Dermis blood vessel endothelial cell (primary cell): ENCODE results near the gene GULP1. TPM values are rescaled to one million over a fixed set of nuclear protein-coding genes. Genes with fewer than 3 reads are reported as not detected.
A peak's percentile ranks its signal among the peaks of the same experiment; 100 is the strongest.

ENCODE experiments used
- DNase-seq: peaks from one replicate; pipeline ENCODE4 v3.0.0; 2010
- total RNA-seq: library from RNA; depleted of rRNA; stranded (reverse); fragments of >200 nt; gene quantifications from 2 replicates; pipeline ENCODE4 v1.2.3, GENCODE V29; 2014

The GULP1 gene
- total RNA-seq, 1 donor from 2014 or later = 15.7 TPM

- DNase-seq = peak; percentile 73
These were observed 89.9 kb downstream of the GULP1 start for GRCh38 chr2:188381614-188382013.

DNA sequence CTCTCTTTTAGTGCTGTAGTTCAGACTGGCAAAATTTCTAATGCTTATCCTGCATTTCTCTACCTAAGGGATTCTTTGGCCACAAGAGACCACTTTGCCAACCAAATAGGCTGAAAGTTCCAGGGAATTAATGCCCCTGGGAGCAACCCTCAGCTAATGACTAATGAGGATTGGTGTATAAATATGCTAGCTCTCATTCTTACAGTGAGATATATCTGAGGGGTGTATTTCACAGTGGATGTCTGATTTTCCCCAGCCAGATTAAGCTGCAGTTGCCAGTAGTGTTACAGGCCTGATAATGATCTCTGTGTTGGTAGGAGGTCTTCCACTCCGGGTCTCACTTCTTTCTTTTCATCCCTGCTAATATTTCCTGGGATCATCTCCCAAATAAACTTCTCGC, 90.4 kb downstream of the GULP1 start:
- peak; percentile 34 for DNase-seq

- peak; percentile 28 for DNase-seq
These were observed 91.5 kb downstream of the GULP1 start for GRCh38 chr2:188383158-188383557.

GRCh38 chr2:188385857-188386256, 94.2 kb downstream of the GULP1 start:
- no peak for DNase-seq

GRCh38 chr2:188388831-188389230, 97.2 kb downstream of the GULP1 start:
- DNase-seq = no peak

GRCh38 chr2:188391354-188391753, 99.7 kb downstream of the GULP1 start:
- DNase-seq = no peak

GRCh38 chr2:188394931-188395472, 103.3 kb downstream of the GULP1 start:
- DNase-seq = no peak

- no peak for DNase-seq
These were observed 104.4 kb downstream of the GULP1 start for GRCh38 chr2:188395903-188396689.

- peak; percentile 20 for DNase-seq
These were observed 107.5 kb downstream of the GULP1 start for GRCh38 chr2:188399159-188399558.

GRCh38 chr2:188403676-188404075, 112.0 kb downstream of the GULP1 start:
- no peak for DNase-seq

DNA sequence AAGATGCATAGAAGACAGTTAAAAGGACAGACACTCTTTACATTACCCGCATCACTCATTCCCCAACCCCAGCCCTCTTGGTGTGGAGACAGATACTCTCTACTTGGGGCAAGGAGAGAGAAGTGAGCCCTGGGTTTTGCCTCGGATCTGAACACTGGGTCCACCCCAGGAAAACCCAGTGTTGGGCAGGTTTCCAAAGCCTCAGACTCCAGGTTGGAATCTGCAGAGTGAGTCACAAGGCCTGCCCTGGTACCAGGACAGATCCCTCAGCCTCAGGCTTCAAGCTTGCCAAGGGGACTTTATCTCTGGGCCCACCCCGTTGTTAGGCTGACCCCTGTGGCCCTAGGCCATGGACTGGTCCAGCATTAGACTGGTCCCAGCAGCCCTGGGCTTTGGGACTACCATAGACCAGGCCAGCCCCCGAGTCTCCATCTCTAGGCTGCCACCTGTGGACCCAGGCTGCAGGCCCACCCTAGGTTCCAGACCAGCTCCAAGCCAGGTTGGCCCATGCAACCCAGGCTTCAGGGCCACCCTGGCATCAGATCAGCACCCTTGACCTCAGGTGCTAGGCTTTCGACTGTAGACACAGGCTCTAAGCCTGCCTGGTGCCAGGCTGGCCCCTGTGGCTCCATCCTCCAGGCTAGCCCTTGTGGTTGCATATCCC, 112.8 kb downstream of the GULP1 start:
- DNase-seq = no peak

GRCh38 chr2:188406414-188406813, 114.7 kb downstream of the GULP1 start:
- no peak for DNase-seq

DNA sequence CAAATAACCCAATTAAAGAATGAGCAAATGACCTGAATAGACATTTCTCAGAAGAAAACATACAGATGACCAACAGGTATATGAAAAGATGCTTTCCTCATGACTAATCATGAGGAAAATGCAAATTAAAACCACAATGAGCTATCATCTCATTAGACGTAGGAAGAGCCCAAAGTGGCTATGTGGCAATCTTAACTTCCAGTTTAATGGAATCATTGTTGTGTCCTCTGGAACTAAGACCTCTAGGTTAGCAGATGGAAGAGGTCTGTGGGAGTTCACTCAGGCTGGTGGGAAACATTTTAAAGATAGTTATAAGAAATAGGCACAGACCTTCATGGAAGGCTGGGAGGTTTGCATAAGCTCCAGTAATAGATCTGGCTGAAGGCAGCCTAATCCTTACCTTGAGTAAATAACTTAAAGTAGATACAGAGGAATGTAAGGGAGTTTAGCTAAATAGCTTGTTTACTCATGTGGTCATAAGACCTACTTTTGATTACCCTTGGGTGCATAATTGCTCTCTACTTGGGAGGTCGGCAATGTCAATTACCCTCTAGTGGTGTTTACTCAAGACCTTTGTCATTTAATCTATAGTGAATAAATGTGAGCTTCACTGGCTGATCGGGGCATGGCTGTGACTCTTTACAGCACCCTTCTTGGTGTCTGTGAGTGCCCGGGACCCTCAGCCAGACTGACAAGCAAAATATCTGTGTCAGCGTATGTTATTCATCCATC, 119.0 kb downstream of the GULP1 start:
- DNase-seq = no peak

- no peak for DNase-seq
These were observed 120.5 kb downstream of the GULP1 start for GRCh38 chr2:188412190-188412589.

DNA sequence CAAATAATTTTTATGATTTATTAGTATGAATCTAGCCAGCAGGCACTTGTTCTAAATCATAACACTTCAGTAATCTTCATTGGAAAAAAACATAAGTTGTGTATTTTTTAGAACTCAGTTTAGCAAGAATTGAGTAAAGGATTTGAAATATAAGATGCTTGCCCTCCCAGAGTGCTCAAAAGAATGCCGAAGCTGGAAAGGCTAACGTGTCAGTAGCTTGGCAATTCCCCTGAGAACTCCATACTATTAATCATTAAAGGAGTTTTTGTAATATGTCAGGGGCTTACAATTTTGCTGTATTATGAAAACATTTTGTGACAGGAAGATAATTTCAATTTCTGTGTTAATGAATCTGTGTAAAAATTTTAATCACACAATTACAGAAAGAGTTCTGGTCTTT, 122.7 kb downstream of the GULP1 start:
- DNase-seq = no peak

GRCh38 chr2:188414869-188415753, 123.4 kb downstream of the GULP1 start:
- DNase-seq = no peak

GRCh38 chr2:188415754-188416083, 124.0 kb downstream of the GULP1 start:
- no peak for DNase-seq

GRCh38 chr2:188416367-188416766, 124.7 kb downstream of the GULP1 start:
- no peak for DNase-seq

GRCh38 chr2:188422726-188423125, 131.1 kb downstream of the GULP1 start:
- DNase-seq = no peak

DNA sequence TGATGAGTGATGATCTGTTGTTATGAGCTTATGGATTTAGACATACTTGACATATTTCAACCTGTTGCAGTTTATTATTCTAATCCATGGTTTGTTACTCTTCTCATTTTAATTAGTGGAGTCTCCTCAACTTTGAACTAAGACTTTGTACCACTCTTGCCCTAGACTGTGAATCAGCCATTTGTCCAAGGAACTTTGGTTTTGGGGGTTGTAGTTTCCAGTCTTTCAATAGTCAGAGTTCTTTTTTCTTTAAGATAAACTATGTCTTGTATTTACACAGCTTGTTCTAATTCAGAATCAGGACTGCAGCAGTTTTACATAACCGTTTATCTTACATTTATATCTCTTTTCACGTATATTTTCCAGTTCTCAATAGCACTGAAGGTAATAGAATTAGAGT, 133.6 kb downstream of the GULP1 start:
- DNase-seq = no peak

DNA sequence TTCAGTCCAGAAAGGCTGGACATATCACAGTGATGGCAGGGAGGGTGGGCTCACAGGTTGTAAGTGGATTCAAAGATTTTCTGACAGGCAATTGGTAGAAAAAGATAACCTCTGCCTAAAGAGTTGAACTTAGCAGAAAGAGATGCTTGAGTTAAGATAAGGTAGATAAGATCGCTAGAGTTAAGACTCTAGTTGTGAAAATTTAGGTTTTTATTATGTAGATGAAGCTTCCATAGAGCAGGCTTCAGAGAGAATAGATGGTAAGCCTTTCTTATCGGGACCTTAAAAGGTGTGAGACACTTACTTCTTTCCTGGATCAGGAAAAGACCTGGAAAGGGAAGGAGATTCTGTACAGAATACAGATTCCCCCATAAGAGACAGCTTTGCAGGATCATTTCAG, 134.4 kb downstream of the GULP1 start:
- DNase-seq = no peak

DNA sequence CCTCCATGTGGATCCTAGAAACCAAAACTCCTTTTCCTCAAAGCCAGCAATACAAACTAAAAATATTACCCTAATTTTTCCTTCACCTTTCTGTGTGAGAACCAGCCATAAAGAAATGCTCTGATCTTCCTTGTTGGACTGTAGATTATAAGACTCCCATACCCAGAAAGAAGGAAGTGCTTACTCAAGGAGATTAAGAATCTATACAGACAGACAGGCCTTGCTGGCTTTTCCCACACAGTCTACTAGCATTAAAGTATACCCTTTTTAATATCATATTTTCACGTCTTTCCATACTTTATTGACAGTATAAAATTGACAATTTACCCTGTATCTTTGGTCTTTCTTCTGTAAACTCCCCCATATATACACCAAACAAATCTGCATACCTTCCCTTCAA, 139.0 kb downstream of the GULP1 start:
- no peak for DNase-seq
